B cell (primary cell): ENCODE results near the gene IWS1. TPM values are rescaled to one million over a fixed set of nuclear protein-coding genes. Genes with fewer than 3 reads are reported as not detected.

Source experiments
- ATAC-seq: fragments of 200-7000 bp; cut with Tn5 transposase; one replicate; pipeline ENCODE4 v1.10.0; 2021; ENCODE audit warnings: low read depth, mild to moderate bottlenecking, moderate number of reproducible peaks, moderate library complexity
- CTCF ChIA-PET: fragments of 350-600 bp; sonication (Branson Sonifier 250); formaldehyde crosslinking; loops from one replicate; lab custom pipeline; 2021; ENCODE audit warnings: antibody characterized with exemption, inconsistent platforms; lab: Charles Lee
- POLR2A ChIA-PET: fragments of 350-600 bp; sonication (Branson Sonifier 250); formaldehyde crosslinking; loops from one replicate; lab custom pipeline; 2021; ENCODE audit warnings: antibody characterized with exemption; lab: Charles Lee
- DNase-seq: peaks from one replicate; pipeline ENCODE4 v3.0.0; 2013
- H2AFZ ChIP-seq: 2 replicates; pipeline ENCODE4 v1.6.1; 2012; ENCODE audit warnings: mild to moderate bottlenecking, low read depth, low read length; ENCODE audit not compliant: insufficient read depth, poor library complexity, severe bottlenecking
- H3K27ac ChIP-seq, 2 donors: 1 replicate in 1 of 2; 2 replicates in 1 of 2; pipeline ENCODE4 v1.5.1; 2012 to 2013; ENCODE audit warnings: low read length in 2 of 2, mild to moderate bottlenecking in 2 of 2, moderate library complexity in 1 of 2
- H3K27me3 ChIP-seq, 4 experiments: fragments of 200-600 bp in 1 of 4; sonication (generic) in 1 of 4; replicated peaks in 1 of 4; 1 replicate in 2 of 4; 2 replicates in 2 of 4; pipeline versions ENCODE4 v1.6.1 to v1.7.0; 2013 to 2016; ENCODE audit warnings: low read length in 3 of 4, mild to moderate bottlenecking in 2 of 4, mixed read lengths in 1 of 4, moderate library complexity in 1 of 4; ENCODE audit not compliant: insufficient read depth in 4 of 4, control insufficient read depth in 3 of 4; ENCODE audit errors: control extremely low read depth in 1 of 4
- H3K36me3 ChIP-seq, 2 experiments: replicated peaks in 1 of 2; 1 replicate in 1 of 2; 2 replicates in 1 of 2; pipeline versions ENCODE4 v1.6.1 to v1.7.1; 2013; ENCODE audit warnings: low read length in 1 of 2; ENCODE audit not compliant: insufficient read depth in 2 of 2, control insufficient read depth in 1 of 2; ENCODE audit errors: control extremely low read depth in 1 of 2, extremely low read depth in 1 of 2
- H3K4me1 ChIP-seq, 2 donors: fragments of 200-600 bp in 1 of 2; sonication (generic) in 1 of 2; 1 replicate in 1 of 2; 2 replicates in 1 of 2; pipeline versions ENCODE4 v1.5.1 to v1.6.1; 2013 to 2017; ENCODE audit warnings: low read length in 2 of 2; ENCODE audit not compliant: control insufficient read depth in 2 of 2, insufficient read depth in 2 of 2
- H3K4me2 ChIP-seq: replicated peaks from 2 replicates; pipeline ENCODE3; 2012; ENCODE audit warnings: mild to moderate bottlenecking, low read depth, low read length; ENCODE audit not compliant: poor library complexity, severe bottlenecking
- H3K4me3 ChIP-seq, 5 experiments: fragments of 200-600 bp in 1 of 5; sonication (generic) in 1 of 5; 1 replicate in 3 of 5; 2 replicates in 2 of 5; pipeline versions ENCODE4 v1.5.1 to v1.7.0; 2011 to 2016; ENCODE audit warnings: low read length in 4 of 5, mild to moderate bottlenecking in 4 of 5, low read depth in 2 of 5, control low read depth in 1 of 5, moderate library complexity in 1 of 5; ENCODE audit not compliant: insufficient read depth in 1 of 5; ENCODE audit errors: control extremely low read depth in 1 of 5, extremely low read depth in 1 of 5
- H3K79me2 ChIP-seq: fragments of 200-600 bp; sonication (generic); one replicate; pipeline ENCODE4 v1.6.0; 2016; ENCODE audit warnings: low read length; ENCODE audit not compliant: control insufficient read depth, insufficient read depth
- H3K9ac ChIP-seq: fragments of 200-600 bp; sonication (generic); 2 replicates; pipeline ENCODE4 v1.6.1; 2017; ENCODE audit warnings: mild to moderate bottlenecking, low read length, moderate library complexity
- H3K9me3 ChIP-seq, 3 donors: one replicate each; pipeline versions ENCODE4 v1.6.1 to v1.7.1; 2013; ENCODE audit warnings: low read length in 2 of 3; ENCODE audit not compliant: control insufficient read depth in 2 of 3, insufficient read depth in 1 of 3; ENCODE audit errors: control extremely low read depth in 1 of 3
- H4K20me1 ChIP-seq: 2 replicates; pipeline ENCODE4 v1.6.0; 2012; ENCODE audit warnings: mild to moderate bottlenecking, low read length; ENCODE audit not compliant: insufficient read depth, control insufficient read depth, poor library complexity, severe bottlenecking
- H3K27ac Mint-ChIP-seq: one replicate; pipeline ENCODE4 v1.8.0; 2021; ENCODE audit warnings: mixed read lengths
- H3K27me3 Mint-ChIP-seq: one replicate; pipeline ENCODE4 v1.8.0; 2021; ENCODE audit warnings: mixed read lengths
- H3K4me1 Mint-ChIP-seq: one replicate; pipeline ENCODE4 v1.8.0; 2021; ENCODE audit warnings: mixed read lengths
- H3K4me3 Mint-ChIP-seq: one replicate; pipeline ENCODE4 v1.8.0; 2021; ENCODE audit warnings: mixed read lengths
- H3K9me3 Mint-ChIP-seq: one replicate; pipeline ENCODE4 v1.8.0; 2022; ENCODE audit warnings: mixed read lengths; ENCODE audit not compliant: insufficient read depth
- EZH2 ChIP-seq: IDR thresholded peaks from 2 replicates; pipeline ENCODE4 v1.6.1; 2012; ENCODE audit warnings: borderline replicate concordance, low read depth, mild to moderate bottlenecking, moderate library complexity, low read length; ENCODE audit not compliant: insufficient read depth, poor library complexity, severe bottlenecking
- WGBS: methylation state at CpG from one replicate; pipeline ENCODE4 v1.1.5; 2013; ENCODE audit warnings: missing lambda C conversion rate; ENCODE audit not compliant: insufficient coverage; 5-methylcytosine and 5-hydroxymethylcytosine counted together
- intact Hi-C: fragments of 100-400 bp; cut with micrococcal nuclease; formaldehyde crosslinking; loops from one replicate; pipeline ENCODE4 v1.10.0; 2022
- polyA plus RNA-seq: library from polyadenylated mRNA; depleted of rRNA; stranded (reverse); fragments of >200 nt; gene quantifications from 2 replicates; pipeline ENCODE4 v1.2.3, GENCODE V29; 2012
- total RNA-seq, 2 donors: library from RNA; stranded (reverse); fragments of 120-200 nt in 1 of 2; gene quantifications; 1 replicate in 1 of 2; 2 replicates in 1 of 2; pipeline versions ENCODE4 v1.2.3 to v1.2.4, GENCODE V29; 2013 to 2022
- TF ChIP-seq, protein P1 (sequence below): fragments of 200-600 bp; IDR thresholded peaks from one replicate; pipeline ENCODE4 v1.8.0; 2022; ENCODE audit warnings: antibody characterized with exemption, mild to moderate bottlenecking

The IWS1 gene
- total and polyA plus RNA-seq, 2 donors (not counting 1 experiment from before 2014, with no cell fraction given): 22.5 to 45.9 TPM

DNA sequence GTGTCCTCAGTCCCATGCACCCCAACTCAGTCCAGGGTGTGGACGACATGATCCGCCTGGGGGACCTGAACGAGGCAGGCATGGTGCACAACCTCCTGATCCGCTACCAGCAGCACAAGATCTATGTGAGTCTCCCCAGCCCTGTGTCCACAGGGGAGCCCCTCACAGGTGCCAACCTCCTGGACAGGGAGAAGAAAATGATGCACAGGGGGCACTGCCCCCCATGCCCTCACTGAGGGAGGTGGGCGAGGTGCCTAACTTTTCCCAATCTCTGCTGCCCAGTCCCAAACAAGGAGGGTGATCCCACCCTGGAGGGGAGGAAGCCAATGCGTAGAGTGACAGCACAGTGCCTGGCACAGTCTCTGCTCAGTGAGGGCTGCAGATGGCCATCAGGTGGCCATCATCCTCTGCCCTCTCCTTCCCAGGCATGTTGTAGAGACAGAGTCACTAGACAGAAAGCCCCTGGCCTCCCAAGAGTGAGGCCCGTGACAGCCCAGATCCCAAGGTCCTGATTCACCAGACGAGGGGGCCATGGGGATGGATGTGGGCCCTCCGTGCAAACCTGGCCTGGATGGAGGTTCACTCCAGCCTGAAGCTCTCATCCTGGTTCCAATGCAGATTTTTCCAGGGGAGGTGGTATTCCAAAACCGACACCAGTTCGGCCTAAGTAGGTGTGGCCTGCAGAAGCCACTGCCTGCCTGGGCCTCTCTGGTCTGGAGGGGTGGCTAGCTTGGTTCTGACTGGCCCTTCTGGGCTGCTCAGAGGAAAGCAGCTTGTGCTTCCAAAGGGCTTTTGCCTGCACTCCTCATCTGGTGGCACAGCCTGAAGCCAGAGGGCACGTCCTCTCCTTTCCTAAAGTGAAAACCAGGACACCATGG is 39.2 kb upstream of the IWS1 start:
- H3K36me3 ChIP-seq: no peaks in the 10 kb centered on the region
- peaks cover 14% of the 10 kb centered on the region for H3K4me1 Mint-ChIP-seq

More for the DNA sequence above, 39.2 kb upstream of the IWS1 start:
- Histone ChIP-seq H3K4me1 (peaks cover 6 to 15% of the 10 kb centered on the region in 2 donors), H3K27ac (no peak overlapping the region), H3K4me2 (no peak overlapping the region), H3K4me3 (no peak overlapping the region), H2AFZ (no peak overlapping the region), H4K20me1 (no peaks in the 10 kb centered on the region), H3K9ac (no peak overlapping the region), H3K9me3 (no peaks in the 10 kb centered on the region), H3K79me2 (no peaks in the 10 kb centered on the region), H3K27me3 (no peaks in the 10 kb centered on the region)
- TF ChIP-seq EZH2: no peak
- TF ChIP-seq, protein P1, sequence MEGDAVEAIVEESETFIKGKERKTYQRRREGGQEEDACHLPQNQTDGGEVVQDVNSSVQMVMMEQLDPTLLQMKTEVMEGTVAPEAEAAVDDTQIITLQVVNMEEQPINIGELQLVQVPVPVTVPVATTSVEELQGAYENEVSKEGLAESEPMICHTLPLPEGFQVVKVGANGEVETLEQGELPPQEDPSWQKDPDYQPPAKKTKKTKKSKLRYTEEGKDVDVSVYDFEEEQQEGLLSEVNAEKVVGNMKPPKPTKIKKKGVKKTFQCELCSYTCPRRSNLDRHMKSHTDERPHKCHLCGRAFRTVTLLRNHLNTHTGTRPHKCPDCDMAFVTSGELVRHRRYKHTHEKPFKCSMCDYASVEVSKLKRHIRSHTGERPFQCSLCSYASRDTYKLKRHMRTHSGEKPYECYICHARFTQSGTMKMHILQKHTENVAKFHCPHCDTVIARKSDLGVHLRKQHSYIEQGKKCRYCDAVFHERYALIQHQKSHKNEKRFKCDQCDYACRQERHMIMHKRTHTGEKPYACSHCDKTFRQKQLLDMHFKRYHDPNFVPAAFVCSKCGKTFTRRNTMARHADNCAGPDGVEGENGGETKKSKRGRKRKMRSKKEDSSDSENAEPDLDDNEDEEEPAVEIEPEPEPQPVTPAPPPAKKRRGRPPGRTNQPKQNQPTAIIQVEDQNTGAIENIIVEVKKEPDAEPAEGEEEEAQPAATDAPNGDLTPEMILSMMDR: no peak
- 97% methylated on average over 9 of the region's 12 CpGs for WGBS
- peaks cover 3% of the 10 kb centered on the region for H3K27me3 Mint-ChIP-seq
- intact Hi-C loops: no loop called here
- no peak overlapping the region for H3K4me3 Mint-ChIP-seq
- ChIA-PET CTCF (no interaction called here), POLR2A (no interaction called here)
- DNase-seq (no peak), ATAC-seq (no peak)
- no peak overlapping the region for H3K27ac Mint-ChIP-seq
- peaks cover 2% of the 10 kb centered on the region for H3K9me3 Mint-ChIP-seq
